GM23338 (cell line): Measurements from ENCODE around the gene ZMAT3. TPM values are rescaled to one million over a fixed set of nuclear protein-coding genes. Genes with fewer than 3 reads are reported as not detected.

Experiments
- ATAC-seq: fragments of 200-7000 bp; cut with Tn5 transposase; 3 replicates; pipeline ENCODE4 v1.9.1; 2020
- DNase-seq: peaks from one replicate; pipeline ENCODE4 v3.0.0-alpha.2; 2015; ENCODE audit warnings: low spot score
- H2AFZ ChIP-seq: fragments of 200-600 bp; sonication (generic); 2 replicates; pipeline ENCODE4 v1.8.0; 2016; ENCODE audit warnings: antibody characterized with exemption, mild to moderate bottlenecking, moderate library complexity
- H3F3A ChIP-seq: fragments of 200-600 bp; sonication (generic); replicated peaks from 2 replicates; pipeline ENCODE4 v1.8.0; 2017; ENCODE audit warnings: antibody characterized with exemption, mixed run types, low read depth
- H3K27ac ChIP-seq: fragments of 200-600 bp; sonication (generic); 2 replicates; pipeline ENCODE4 v1.6.1; 2016; ENCODE audit warnings: low read depth
- H3K27me3 ChIP-seq: fragments of 200-600 bp; sonication (generic); 2 replicates; pipeline ENCODE4 v1.8.0; 2016; ENCODE audit warnings: mild to moderate bottlenecking, mixed run types, moderate library complexity; ENCODE audit not compliant: insufficient read depth
- H3K36me3 ChIP-seq: fragments of 200-600 bp; sonication (generic); 2 replicates; pipeline ENCODE4 v1.8.0; 2016; ENCODE audit warnings: mild to moderate bottlenecking; ENCODE audit not compliant: insufficient read depth
- H3K4me1 ChIP-seq: fragments of 200-600 bp; sonication (generic); 2 replicates; pipeline ENCODE4 v1.8.0; 2016; ENCODE audit warnings: mild to moderate bottlenecking, moderate library complexity; ENCODE audit not compliant: insufficient read depth
- H3K4me2 ChIP-seq: fragments of 200-600 bp; sonication (generic); 2 replicates; pipeline ENCODE4 v1.7.1; 2017; ENCODE audit warnings: mixed run types
- H3K4me3 ChIP-seq: fragments of 200-600 bp; sonication (generic); 2 replicates; pipeline ENCODE4 v1.6.1; 2016; ENCODE audit warnings: mixed run types
- H3K79me2 ChIP-seq: fragments of 200-600 bp; sonication (generic); replicated peaks from 2 replicates; pipeline ENCODE4 v1.8.0; 2017; ENCODE audit warnings: mild to moderate bottlenecking; ENCODE audit not compliant: insufficient read depth
- H3K9me2 ChIP-seq: fragments of 200-600 bp; sonication (generic); 2 replicates; pipeline ENCODE4 v1.8.0; 2017; ENCODE audit not compliant: insufficient read depth
- H4K20me1 ChIP-seq: fragments of 200-600 bp; sonication (generic); replicated peaks from 2 replicates; pipeline ENCODE4 v1.8.0; 2017; ENCODE audit warnings: mild to moderate bottlenecking; ENCODE audit not compliant: insufficient read depth
- H3K27ac Mint-ChIP-seq: 2 replicates; pipeline ENCODE4 v1.8.0; 2020; ENCODE audit warnings: inconsistent platforms, mild to moderate bottlenecking, moderate library complexity, mixed read lengths
- H3K27me3 Mint-ChIP-seq: 3 replicates; pipeline ENCODE4 v1.8.0; 2022; ENCODE audit warnings: low read depth, mild to moderate bottlenecking, moderate library complexity, mixed read lengths, inconsistent platforms; ENCODE audit not compliant: insufficient read depth, poor library complexity
- H3K36me3 Mint-ChIP-seq: 3 replicates; pipeline ENCODE4 v1.8.0; 2021; ENCODE audit warnings: low read depth, mild to moderate bottlenecking, inconsistent platforms, moderate library complexity, mixed read lengths
- H3K4me1 Mint-ChIP-seq: 3 replicates; pipeline ENCODE4 v1.8.0; 2020; ENCODE audit warnings: mild to moderate bottlenecking, inconsistent platforms, mixed read lengths
- H3K4me3 Mint-ChIP-seq: 3 replicates; pipeline ENCODE4 v1.8.0; 2021; ENCODE audit warnings: moderate library complexity, mild to moderate bottlenecking, inconsistent platforms, mixed read lengths
- H3K9me3 Mint-ChIP-seq: 3 replicates; pipeline ENCODE4 v1.8.0; 2020; ENCODE audit warnings: moderate library complexity, mild to moderate bottlenecking, inconsistent platforms, mixed read lengths
- CREB1 ChIP-seq: fragments of 250-450 bp; sonication (Bioruptor Pico); IDR thresholded peaks from 2 replicates; pipeline ENCODE4 v1.5.0; 2020; ENCODE audit warnings: low read depth, mild to moderate bottlenecking, moderate library complexity
- EZH2 ChIP-seq: fragments of 200-600 bp; sonication (generic); IDR thresholded peaks from one replicate; pipeline ENCODE4 v1.8.0; 2017; ENCODE audit warnings: antibody characterized with exemption, mild to moderate bottlenecking, low read depth; ENCODE audit not compliant: unreplicated experiment
- EZH2phosphoT487 ChIP-seq: fragments of 200-600 bp; sonication (generic); IDR thresholded peaks from one replicate; pipeline ENCODE4 v1.8.1; 2018; ENCODE audit warnings: antibody characterized with exemption; ENCODE audit not compliant: unreplicated experiment
- NANOG ChIP-seq: IDR thresholded peaks from 2 replicates; pipeline ENCODE4 v1.6.1; 2016; ENCODE audit warnings: antibody characterized with exemption, borderline replicate concordance
- REST ChIP-seq: IDR thresholded peaks from one replicate; pipeline ENCODE4 v1.6.1; 2018; ENCODE audit warnings: antibody characterized with exemption; ENCODE audit not compliant: unreplicated experiment
- STAT1 ChIP-seq: IDR thresholded peaks from one replicate; pipeline ENCODE4 v1.6.1; 2016; ENCODE audit warnings: antibody characterized with exemption; ENCODE audit not compliant: unreplicated experiment
- ZNF114 ChIP-seq: fragments of 250-450 bp; sonication (Bioruptor Pico); IDR thresholded peaks from 2 replicates; pipeline ENCODE4 v1.5.0; 2020; ENCODE audit warnings: mild to moderate bottlenecking, moderate library complexity
- ZNF331 ChIP-seq: fragments of 250-450 bp; sonication (Bioruptor Pico); IDR thresholded peaks from 2 replicates; pipeline ENCODE4 v1.5.0; 2020; ENCODE audit warnings: low read depth, mild to moderate bottlenecking, moderate library complexity
- polyA plus RNA-seq: library from polyadenylated mRNA; unstranded; fragments of >200 nt; fragmentation: Nextera tagmentation; extraction: Ambion mirVana; gene quantifications from 2 replicates; pipeline ENCODE4 v1.2.1, GENCODE V29; 2016
- total RNA-seq: library from RNA; depleted of rRNA; stranded (reverse); fragments of >200 nt; shearing (Covaris generic); gene quantifications from 2 replicates; pipeline ENCODE4 v1.2.3, GENCODE V29; 2014
- TF ChIP-seq, protein P1 (sequence below): fragments of 250-450 bp; sonication (Bioruptor Pico); IDR thresholded peaks from 2 replicates; pipeline ENCODE4 v1.5.0; 2020; ENCODE audit warnings: mild to moderate bottlenecking, moderate library complexity
- TF ChIP-seq, protein P2 (sequence below), 2 experiments: fragments of 200-600 bp in 1 of 2; sonication (generic) in 1 of 2; conservative IDR thresholded peaks; 2 replicates each; pipeline versions ENCODE4 v1.5.1 to v1.6.1; 2016 to 2017; ENCODE audit warnings: antibody characterized with exemption in 2 of 2, low read depth in 2 of 2, mild to moderate bottlenecking in 2 of 2, moderate library complexity in 1 of 2
- TF ChIP-seq, protein P3 (sequence below): IDR thresholded peaks from 2 replicates; pipeline ENCODE4 v1.6.1; 2016; ENCODE audit warnings: antibody characterized with exemption

ZMAT3 gene
- total and polyA plus RNA-seq, 2 experiments from 2014 or later, result 10.0 to 17.3 TPM

- no peak for TF ChIP-seq EZH2
These were observed 71.0 kb downstream of the ZMAT3 start (continued) for GRCh38 chr3:179000659-179001058.

DNA sequence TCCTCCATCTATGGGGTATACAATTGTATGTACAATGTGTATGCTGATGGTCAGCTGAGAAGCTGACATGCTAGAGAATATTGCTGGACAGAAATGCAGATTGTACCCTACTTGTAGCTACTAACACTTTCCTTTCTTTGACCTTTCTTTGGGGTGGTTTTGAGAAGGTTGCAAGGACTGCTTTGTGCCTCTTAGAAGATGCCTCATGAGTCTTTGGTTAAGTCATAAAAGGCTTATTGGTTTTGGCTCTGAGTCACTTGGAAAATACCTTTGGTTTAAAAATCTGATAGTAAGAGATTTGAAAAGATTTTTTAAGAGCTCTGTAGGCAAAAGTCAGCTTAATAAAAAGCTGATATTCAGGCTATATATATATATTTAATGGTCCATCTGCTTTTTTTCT lies 71.5 kb downstream of the ZMAT3 start:
- 0 out of 3 replicates have a peak, but pooled peaks cover 4% of the 10 kb centered on the region for H3K36me3 Mint-ChIP-seq
- no peaks in the 10 kb centered on the region; the same call in 2 of the 3 replicates for H3K4me1 Mint-ChIP-seq
- Histone ChIP-seq H3K79me2 (no peaks in the 10 kb centered on the region), H3K4me2 (no peak overlapping the region), H3K27ac (no peak overlapping the region), H2AFZ (no peak overlapping the region), H3K36me3 (no peaks in the 10 kb centered on the region), H3K4me3 (no peak overlapping the region), H3F3A (no peaks in the 10 kb centered on the region), H3K9me2 (no peaks in the 10 kb centered on the region), H3K4me1 (no peaks in the 10 kb centered on the region), H3K27me3 (no peaks in the 10 kb centered on the region), H4K20me1 (no peaks in the 10 kb centered on the region)
- H3K27ac Mint-ChIP-seq, result no peak overlapping the region
- no peak overlapping the region for H3K4me3 Mint-ChIP-seq
- ATAC-seq (no peak), DNase-seq (no peak)
- peaks cover 4% of the 10 kb centered on the region for H3K27me3 Mint-ChIP-seq
- TF ChIP-seq NANOG (no peak), EZH2 (no peak), ZNF331 (CRISPR knock-in tag) (no peak), STAT1 (no peak), CREB1 (CRISPR knock-in tag) (no peak), REST (no peak), ZNF114 (CRISPR knock-in tag) (no peak), EZH2phosphoT487 (no peak)
- TF ChIP-seq, protein P1, sequence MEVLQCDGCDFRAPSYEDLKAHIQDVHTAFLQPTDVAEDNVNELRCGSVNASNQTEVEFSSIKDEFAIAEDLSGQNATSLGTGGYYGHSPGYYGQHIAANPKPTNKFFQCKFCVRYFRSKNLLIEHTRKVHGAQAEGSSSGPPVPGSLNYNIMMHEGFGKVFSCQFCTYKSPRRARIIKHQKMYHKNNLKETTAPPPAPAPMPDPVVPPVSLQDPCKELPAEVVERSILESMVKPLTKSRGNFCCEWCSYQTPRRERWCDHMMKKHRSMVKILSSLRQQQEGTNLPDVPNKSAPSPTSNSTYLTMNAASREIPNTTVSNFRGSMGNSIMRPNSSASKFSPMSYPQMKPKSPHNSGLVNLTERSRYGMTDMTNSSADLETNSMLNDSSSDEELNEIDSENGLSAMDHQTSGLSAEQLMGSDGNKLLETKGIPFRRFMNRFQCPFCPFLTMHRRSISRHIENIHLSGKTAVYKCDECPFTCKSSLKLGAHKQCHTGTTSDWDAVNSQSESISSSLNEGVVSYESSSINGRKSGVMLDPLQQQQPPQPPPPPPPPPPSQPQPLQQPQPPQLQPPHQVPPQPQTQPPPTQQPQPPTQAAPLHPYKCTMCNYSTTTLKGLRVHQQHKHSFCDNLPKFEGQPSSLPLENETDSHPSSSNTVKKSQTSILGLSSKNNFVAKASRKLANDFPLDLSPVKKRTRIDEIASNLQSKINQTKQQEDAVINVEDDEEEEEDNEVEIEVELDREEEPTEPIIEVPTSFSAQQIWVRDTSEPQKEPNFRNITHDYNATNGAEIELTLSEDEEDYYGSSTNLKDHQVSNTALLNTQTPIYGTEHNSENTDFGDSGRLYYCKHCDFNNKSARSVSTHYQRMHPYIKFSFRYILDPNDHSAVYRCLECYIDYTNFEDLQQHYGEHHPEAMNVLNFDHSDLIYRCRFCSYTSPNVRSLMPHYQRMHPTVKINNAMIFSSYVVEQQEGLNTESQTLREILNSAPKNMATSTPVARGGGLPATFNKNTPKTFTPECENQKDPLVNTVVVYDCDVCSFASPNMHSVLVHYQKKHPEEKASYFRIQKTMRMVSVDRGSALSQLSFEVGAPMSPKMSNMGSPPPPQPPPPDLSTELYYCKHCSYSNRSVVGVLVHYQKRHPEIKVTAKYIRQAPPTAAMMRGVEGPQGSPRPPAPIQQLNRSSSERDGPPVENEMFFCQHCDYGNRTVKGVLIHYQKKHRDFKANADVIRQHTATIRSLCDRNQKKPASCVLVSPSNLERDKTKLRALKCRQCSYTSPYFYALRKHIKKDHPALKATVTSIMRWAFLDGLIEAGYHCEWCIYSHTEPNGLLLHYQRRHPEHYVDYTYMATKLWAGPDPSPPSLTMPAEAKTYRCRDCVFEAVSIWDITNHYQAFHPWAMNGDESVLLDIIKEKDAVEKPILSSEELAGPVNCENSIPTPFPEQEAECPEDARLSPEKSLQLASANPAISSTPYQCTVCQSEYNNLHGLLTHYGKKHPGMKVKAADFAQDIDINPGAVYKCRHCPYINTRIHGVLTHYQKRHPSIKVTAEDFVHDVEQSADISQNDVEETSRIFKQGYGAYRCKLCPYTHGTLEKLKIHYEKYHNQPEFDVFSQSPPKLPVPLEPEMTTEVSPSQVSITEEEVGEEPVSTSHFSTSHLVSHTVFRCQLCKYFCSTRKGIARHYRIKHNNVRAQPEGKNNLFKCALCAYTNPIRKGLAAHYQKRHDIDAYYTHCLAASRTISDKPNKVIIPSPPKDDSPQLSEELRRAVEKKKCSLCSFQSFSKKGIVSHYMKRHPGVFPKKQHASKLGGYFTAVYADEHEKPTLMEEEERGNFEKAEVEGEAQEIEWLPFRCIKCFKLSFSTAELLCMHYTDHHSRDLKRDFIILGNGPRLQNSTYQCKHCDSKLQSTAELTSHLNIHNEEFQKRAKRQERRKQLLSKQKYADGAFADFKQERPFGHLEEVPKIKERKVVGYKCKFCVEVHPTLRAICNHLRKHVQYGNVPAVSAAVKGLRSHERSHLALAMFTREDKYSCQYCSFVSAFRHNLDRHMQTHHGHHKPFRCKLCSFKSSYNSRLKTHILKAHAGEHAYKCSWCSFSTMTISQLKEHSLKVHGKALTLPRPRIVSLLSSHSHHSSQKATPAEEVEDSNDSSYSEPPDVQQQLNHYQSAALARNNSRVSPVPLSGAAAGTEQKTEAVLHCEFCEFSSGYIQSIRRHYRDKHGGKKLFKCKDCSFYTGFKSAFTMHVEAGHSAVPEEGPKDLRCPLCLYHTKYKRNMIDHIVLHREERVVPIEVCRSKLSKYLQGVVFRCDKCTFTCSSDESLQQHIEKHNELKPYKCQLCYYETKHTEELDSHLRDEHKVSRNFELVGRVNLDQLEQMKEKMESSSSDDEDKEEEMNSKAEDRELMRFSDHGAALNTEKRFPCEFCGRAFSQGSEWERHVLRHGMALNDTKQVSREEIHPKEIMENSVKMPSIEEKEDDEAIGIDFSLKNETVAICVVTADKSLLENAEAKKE (CRISPR knock-in tag), result no peak
- TF ChIP-seq, protein P2, sequence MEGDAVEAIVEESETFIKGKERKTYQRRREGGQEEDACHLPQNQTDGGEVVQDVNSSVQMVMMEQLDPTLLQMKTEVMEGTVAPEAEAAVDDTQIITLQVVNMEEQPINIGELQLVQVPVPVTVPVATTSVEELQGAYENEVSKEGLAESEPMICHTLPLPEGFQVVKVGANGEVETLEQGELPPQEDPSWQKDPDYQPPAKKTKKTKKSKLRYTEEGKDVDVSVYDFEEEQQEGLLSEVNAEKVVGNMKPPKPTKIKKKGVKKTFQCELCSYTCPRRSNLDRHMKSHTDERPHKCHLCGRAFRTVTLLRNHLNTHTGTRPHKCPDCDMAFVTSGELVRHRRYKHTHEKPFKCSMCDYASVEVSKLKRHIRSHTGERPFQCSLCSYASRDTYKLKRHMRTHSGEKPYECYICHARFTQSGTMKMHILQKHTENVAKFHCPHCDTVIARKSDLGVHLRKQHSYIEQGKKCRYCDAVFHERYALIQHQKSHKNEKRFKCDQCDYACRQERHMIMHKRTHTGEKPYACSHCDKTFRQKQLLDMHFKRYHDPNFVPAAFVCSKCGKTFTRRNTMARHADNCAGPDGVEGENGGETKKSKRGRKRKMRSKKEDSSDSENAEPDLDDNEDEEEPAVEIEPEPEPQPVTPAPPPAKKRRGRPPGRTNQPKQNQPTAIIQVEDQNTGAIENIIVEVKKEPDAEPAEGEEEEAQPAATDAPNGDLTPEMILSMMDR (conservative IDR thresholded peaks at IDR 0.05; ENCODE audit: low read depth in 2 of 2), result no peak
- TF ChIP-seq, protein P3, sequence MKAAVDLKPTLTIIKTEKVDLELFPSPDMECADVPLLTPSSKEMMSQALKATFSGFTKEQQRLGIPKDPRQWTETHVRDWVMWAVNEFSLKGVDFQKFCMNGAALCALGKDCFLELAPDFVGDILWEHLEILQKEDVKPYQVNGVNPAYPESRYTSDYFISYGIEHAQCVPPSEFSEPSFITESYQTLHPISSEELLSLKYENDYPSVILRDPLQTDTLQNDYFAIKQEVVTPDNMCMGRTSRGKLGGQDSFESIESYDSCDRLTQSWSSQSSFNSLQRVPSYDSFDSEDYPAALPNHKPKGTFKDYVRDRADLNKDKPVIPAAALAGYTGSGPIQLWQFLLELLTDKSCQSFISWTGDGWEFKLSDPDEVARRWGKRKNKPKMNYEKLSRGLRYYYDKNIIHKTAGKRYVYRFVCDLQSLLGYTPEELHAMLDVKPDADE, result no peak
- peaks cover 6% of the 10 kb centered on the region; the same call in 2 of the 3 replicates for H3K9me3 Mint-ChIP-seq
